ENCODE measurements around the gene RAD51B.

RAD51B gene

DNA sequence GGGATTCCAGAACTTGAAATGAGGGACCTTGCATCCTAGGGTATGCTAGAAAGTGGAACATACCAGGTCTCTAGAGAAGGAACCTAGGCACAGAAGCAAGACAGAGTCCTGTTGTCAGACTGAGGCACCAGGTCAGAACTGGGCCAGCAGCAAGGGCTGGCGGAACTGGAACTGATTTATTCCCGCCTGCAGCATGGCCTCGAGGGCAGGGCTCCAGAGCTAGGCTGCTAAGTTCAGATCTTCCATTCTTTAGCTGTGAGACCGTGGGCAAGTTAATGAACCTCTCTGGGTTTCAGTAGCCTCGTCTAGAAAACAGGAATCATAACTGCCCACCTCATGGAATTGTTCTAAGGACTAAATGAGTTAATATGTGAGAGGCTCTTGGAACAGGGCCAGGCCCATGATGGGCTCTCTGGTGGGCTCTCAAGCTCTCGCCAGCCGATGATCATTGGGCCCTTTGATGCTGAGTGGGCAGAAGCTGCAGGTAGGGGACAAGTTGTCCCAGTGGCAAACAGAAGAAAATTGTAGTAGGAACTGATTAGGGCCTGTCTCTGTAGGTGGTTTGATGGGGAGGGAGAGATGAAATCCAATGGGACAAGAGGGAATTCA lies 773.5 kb downstream of the RAD51B start:
- DNase-seq = no peak

GRCh38 chr14:68593806-68594536 lies 774.4 kb downstream of the RAD51B start:
- no peak for DNase-seq

GRCh38 chr14:68594737-68595380 lies 775.3 kb downstream of the RAD51B start:
- DNase-seq = no peak

GRCh38 chr14:68596211-68596610 lies 776.6 kb downstream of the RAD51B start:
- DNase-seq = no peak

DNA sequence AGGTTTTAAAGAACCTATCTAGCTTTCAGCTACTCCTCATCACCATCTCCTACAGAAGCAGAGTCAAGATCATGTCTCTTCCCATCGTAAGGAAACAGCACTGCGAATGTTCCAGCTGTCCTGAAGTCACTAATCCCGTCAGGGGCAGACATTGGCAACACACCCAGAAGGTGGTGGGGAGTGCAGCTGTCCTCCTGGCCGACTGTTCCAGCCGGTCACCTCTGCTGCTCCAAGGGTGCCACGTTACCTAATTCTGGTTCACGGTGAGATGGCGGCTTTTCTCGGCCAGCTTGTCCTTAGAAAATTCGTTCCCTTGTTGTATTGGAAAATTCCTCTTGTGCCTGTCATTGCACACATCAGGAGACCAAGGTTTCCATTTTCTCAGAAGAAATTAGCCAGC lies 777.1 kb downstream of the RAD51B start:
- DNase-seq = no peak

GRCh38 chr14:68598089-68598488 lies 778.5 kb downstream of the RAD51B start:
- no peak for DNase-seq

DNA sequence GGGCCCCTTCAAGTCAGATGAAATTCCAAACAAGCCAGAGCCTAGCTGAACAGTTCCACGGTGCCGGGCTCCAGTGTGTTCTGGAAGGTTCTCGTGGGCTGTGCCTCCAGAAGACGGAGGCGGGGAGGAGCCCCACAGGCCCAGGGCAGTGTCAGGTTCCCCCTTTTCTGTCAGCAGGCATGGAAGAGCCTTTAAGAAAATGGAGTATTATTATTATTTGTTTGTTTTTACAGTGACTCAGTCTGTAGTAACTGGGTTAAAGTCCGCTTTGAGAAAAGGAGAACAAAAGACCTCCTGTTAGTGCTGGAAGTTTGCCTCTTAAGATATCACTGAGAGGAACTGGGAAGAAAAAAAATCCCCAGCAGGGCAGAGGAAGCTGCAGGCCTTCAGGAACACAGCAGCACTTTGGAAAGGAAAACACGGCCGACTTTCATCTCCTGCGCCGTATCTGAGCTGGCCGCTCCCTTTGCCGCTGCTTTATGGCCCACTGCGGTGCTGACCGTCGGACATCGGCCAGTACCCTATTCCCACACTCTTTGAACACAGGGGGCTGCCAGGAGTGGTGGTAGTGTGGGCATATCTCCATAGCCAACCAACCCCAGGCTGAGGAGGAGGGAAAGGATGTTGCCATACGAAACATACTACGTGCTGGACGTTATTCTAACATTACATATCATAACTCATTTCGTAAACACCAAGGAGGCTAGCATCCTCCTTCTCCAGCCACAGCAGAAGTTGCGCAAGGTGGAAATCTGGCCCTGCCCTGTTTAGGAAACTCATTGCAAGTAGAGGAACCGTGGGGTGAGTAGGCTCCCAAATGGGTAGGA lies 779.3 kb downstream of the RAD51B start:
- no peak for DNase-seq

DNA sequence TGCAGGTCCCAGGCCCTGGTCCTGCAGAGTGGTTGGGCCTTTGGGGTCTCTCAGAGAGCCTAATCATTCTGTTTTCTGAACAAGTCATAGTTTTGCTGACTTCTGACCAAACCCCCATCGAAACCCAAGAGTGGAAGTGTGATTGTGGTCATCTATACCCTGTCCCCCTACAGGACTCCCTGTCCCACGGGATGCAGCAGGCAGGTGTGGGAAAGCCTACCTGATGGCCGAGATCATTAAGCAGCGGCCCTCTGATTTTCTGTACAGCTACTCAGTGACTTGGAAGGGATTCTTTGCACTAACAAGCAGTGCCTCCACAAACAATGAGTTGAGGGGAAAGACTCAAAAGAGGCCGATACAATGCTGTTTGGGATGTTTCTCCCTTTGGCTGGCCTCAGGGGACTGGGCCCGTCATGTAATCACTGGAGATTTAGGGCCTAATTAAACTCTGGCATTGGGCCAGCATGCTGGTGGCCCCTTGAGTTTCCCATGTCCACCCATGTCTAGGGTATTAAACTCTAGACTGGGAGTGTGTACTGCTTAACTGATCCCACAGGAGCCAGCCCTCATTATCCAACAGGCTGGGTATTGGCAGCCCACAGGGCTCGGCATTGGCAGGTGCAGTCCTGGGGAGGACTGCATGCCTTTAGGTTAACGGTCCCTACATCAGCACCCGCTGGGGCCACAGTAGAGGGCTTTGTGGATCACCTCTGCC lies 780.5 kb downstream of the RAD51B start:
- DNase-seq = no peak

DNA sequence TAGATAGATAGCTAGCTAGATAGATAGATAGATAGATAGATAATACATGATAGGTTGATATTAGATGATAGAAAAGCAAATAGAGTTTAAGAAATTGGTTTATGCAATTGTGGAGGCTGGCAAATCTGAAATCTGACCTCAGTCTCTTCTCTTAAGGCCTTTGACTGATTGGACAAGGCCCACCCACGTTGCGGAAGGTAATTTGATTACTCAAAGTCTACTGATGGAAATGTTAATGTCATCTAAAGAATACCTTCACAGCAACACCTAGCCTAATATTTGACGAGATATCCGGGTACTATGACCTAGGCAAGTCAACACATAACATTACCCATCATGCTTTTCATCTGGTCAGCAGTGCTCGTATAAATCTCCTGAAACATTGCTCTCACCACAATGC lies 782.9 kb downstream of the RAD51B start:
- DNase-seq = no peak

DNA sequence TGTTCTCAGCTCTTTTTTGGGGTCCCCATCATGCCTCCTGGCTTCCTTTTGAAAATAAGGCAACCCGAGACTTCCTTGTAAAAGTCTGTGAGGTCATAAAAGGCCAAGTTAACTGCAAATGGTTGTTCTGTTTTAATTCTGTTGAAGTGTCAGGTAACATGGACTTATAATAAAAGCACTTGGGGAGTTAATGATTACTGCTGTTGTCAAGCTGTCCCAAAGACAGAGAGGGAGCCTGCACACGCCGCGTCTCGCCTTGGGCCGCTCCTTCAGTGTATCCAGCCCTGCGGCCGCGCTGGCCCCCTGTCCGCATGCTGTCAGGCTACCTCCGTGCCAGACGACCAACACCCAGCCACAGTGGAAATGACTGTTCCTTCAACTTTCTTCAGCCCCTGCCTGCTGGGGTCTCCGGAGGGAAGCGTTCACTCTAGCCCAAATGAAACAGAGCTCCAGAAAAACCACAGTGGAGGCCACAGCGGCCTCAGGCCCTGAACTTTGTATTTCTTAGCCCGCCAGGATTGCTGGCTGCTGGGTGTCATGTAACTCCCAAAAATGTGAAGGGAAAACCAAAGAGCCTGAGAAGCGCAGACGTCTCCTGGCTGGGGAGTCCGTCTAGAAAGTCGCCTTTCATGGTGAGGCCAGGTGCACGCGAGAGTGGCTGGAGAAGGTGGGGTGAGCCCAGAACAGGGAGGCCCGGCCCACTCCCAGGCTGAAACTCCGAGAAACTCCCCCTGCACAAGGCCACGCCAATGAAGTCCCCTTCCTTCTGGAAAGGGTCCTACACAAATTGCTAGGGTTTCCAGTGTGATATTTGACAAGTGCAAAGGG lies 784.2 kb downstream of the RAD51B start:
- no peak for DNase-seq

- DNase-seq = no peak
Measured at GRCh38 chr14:68604361-68604730, 784.8 kb downstream of the RAD51B start.

DNA sequence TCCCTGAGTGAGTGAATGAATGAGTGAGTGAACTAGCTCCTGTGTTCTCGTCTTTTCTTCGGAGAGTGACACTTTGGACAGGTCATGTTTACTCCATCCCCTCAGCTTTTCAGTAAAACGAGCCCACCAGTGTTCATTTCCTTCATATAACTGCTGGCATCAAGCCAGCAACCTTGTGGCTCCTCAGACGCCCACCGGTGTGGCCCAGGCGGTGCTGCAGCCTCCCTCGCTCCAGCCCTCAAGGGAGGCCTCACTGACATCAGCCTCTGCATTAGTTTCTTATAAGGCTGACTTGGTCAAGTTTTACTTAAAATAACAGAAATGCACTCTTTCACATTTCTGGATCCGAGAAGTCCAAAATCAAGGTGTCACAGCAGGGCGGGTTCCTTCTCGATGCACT lies 785.2 kb downstream of the RAD51B start:
- DNase-seq = no peak

GRCh38 chr14:68606176-68606575 lies 786.6 kb downstream of the RAD51B start:
- no peak for DNase-seq

DNA sequence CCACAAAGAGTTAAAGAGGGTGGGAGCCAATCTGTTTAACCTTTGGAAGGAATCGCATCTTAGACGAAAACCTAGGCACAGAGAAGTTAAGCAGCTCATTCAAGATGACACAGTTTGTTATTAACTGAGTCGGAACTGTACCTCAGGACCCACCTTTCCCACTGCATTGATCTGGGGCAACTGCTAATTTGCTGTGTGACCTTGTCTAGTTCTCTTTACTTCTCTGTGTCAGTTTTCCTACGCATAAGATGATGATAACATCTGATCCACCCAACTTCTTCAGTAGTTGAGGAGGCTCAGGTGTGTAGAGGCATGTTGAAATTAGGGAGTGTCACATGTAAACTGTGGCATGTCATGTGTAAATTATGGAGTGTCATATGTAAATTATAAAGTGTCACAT lies 787.1 kb downstream of the RAD51B start:
- no peak for DNase-seq

GRCh38 chr14:68607081-68607866 lies 787.7 kb downstream of the RAD51B start:
- DNase-seq = no peak

DNA sequence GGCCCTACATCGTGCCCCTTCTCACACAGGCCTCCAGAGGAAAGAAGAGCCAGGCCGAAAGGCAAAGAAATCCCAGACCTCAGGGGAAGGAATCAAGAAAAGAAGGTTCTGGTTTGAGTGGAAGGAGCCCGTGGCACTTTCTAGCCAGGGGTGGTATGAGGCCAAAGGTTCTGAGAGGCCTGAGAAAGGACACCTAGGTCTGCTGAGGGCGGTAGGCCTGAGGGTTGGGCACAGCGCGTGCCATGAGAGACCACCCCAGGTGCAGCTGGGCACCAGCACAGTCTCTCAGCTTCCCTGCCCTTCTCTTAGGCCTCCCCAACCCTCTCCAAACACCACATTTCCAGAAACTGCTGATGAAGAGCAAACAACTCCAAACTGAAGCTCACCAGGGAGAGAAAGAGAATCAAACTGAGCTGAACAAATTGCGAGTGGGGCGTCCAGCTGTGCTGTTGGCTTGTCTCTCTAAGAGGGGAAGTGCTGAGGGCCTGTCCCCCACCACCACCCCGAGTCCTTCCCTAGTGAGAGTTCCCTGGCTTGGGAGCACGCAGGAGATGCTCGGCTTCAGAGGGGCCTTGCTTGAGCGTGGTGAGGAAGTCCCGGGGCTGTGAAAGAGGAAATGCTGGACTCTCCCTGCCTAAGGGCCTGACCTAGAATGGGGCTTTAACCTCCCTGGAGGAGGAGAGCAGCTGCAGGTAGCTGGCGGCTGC lies 788.4 kb downstream of the RAD51B start:
- no peak for DNase-seq

- DNase-seq = no peak
Measured at GRCh38 chr14:68608574-68608962, 789.0 kb downstream of the RAD51B start.

DNA sequence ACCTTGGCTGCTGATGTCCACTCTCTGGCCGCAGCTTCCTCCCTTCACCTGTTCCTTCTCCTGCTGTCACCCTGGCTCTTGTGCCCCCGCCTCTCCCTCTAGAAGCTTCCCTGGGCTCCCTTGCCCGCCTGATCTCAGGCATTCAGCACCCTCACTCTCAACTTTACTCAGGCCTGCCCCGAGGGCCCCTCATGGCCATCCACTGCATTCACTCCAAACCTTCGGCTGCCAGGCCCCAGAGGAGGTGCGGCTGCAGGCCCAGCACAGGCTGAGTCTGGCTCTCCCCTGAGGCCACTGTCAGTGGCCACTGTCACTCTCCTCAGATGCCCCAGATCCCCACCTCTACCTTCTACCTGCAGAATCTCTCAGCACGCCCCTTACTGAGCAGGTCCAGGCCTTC lies 789.4 kb downstream of the RAD51B start:
- DNase-seq = no peak

GRCh38 chr14:68610251-68610793 lies 790.7 kb downstream of the RAD51B start:
- no peak for DNase-seq

- DNase-seq = no peak
Measured at GRCh38 chr14:68611599-68611998, 792.0 kb downstream of the RAD51B start.
